ENCODE measurements around the gene WWTR1.

- no peak for TF ChIP-seq CTCF (IDR thresholded peaks at IDR 0.05)
- no peak for TF ChIP-seq POLR2A (IDR thresholded peaks at IDR 0.05)
- no peak for TF ChIP-seq POLR2AphosphoS5 (IDR thresholded peaks at IDR 0.05)
- TF ChIP-seq EP300 (IDR thresholded peaks at IDR 0.05) = no peak
Measured at GRCh38 chr3:149588909-149589308, 68.9 kb downstream of the WWTR1 start.

Measured in upper lobe of left lung (tissue), 4 donors.